ENCODE results near the gene FAM229B. TPM values are rescaled to one million over a fixed set of nuclear protein-coding genes. Genes with fewer than 3 reads are reported as not detected.

The FAM229B gene
- total RNA-seq, 1 experiment from 2014 or later = 13.1 TPM

DNA sequence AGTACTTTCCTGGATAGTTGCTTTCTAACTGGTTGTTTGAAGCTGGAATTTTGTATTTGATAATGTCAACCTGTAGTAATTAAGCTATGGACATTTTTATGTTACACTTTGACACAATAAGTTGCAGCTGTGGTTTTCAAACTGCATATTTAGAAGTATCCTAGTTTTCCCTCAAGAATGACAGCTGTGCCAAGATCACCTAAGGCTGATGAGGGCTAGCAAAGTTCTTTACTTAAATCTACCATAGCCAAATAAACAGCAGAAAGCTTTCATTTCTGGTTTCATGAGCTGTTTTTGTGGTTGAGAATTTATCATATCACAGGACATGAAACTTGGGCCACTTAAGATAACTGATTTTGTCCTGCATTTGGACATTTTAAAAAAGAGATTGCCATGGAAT, 30.6 kb downstream of the FAM229B start:
- in situ Hi-C loops (cut with HindIII; ENCODE audit: low pct_unique_long_range_greater_than_20kb, low sequenced_read_pairs) = no loop called here
- DNase-seq (ENCODE audit: low read depth) = no peak

DNA sequence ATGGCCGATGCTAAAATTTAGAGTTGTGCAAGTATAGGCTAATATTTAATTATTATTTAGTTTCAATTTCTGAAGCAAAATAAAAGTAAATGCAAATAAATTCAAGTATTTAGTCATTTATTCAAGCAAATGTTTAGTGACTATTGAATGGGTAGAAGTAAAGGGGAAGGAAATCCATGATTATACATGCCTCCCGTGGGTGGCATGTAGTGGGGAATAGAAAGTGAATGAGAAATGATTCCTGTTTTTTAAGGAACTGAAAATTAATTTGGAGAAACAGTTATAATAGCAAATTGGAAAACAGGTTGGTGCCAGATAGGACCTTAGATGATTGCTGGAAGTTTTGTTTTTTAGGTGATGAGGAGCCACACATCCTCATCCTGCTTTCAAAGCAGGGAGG, 35.4 kb downstream of the FAM229B start:
- DNase-seq (ENCODE audit: low read depth) = no peak
- in situ Hi-C loops (cut with HindIII; ENCODE audit: low pct_unique_long_range_greater_than_20kb, low sequenced_read_pairs) = no loop called here

DNA sequence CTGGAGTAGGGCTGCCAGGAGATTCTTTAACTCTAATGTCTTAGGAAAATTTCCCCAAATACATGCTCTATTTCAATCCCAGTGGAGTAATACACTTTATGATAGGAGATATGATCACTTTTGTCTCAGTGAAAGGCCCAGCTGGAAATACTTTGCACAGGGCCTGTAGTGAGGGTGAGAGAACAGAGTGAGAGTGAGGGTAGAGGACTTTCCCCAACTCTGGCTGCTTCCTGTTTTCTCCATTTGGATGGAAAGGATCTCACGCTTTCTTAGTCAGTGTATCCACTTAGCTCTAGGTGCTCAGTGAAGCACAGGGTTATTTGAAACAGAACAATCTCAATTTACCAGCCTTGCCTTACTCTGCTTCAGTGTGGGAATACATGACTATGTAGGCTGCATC, 36.6 kb downstream of the FAM229B start:
- in situ Hi-C loops (cut with HindIII; ENCODE audit: low pct_unique_long_range_greater_than_20kb, low sequenced_read_pairs) = no loop called here
- DNase-seq (ENCODE audit: low read depth) = no peak

DNA sequence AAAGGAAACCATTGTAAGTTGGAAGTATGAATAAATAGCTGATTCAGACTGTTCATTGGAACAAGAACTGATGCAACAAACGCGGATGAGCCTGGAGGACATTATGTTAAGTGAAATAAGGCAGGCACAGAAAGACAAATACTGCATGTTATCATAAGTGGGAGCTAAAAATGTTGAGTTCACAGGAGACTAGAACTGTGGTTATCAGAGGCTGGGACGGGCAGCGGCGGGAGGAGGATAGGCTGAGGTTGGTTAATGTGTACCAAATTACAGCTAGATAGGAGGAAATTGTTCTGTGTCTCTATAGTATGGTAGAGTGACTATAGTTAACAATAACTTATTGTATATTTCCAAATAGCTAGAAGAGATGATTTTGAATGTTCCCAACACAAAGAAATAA, 40.8 kb downstream of the FAM229B start:
- in situ Hi-C loops (cut with HindIII; ENCODE audit: low pct_unique_long_range_greater_than_20kb, low sequenced_read_pairs) = no loop called here
- DNase-seq (ENCODE audit: low read depth) = no peak

DNA sequence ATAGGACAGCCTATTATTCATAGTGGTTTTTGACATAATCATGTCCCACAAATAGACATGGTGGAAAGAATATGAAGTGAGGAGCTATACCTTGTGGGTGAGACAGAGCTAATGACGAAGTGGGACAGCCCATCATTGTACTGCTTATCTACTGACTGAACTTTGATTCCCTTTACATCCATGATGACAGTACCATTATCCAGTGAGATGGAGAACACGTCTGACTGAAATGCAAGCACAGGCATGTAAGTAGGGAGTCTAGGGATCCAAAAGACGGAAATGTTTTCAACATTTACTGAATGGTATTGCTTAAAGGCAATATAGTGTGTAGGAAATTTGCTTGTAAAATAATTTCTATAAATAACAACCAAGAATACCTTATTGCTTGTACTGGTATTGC, 43.5 kb downstream of the FAM229B start:
- in situ Hi-C loops (cut with HindIII; ENCODE audit: low pct_unique_long_range_greater_than_20kb, low sequenced_read_pairs) = no loop called here
- no peak for DNase-seq (ENCODE audit: low read depth)

DNA sequence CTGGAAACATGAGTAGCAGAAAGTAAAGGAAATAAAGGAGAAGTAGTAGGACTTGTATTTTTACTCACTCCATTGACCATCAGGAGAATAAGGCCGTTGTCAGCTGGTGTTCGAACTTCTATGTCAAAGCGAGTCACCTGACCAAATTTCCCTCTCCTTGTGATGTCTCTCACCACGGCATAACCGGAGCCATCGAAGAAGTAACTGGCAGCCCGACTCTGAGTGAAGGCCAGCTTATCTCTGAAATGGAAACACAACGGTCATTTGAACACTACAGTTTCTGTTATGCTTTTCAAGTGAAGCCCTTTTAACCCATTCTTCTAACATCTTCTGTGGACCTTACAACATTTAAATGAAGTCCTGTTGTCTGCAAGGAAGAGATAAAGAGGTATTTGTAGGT, 51.7 kb downstream of the FAM229B start:
- in situ Hi-C loops (cut with HindIII; ENCODE audit: low pct_unique_long_range_greater_than_20kb, low sequenced_read_pairs) = no loop called here
- DNase-seq (ENCODE audit: low read depth) = no peak

DNA sequence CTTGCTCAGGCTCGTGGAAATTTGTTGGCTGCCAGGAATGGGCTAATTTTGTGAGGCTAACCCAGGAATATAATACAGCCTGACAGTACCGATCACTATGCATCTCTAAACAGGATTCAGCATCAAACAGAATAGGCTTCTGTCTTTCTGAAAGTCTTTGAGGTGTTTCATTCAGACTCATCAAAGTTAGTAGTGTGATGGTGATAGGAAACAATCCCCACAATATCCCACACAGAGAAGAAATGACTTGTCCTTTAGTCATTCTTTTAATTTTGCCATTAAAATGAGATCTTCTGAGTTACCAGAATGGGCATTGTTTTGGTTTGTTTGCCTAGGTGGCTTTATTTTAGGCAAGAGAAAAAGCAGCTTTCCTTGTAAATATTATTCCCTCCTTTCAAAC, 54.3 kb downstream of the FAM229B start:
- in situ Hi-C loops (cut with HindIII; ENCODE audit: low pct_unique_long_range_greater_than_20kb, low sequenced_read_pairs) = no loop called here

DNA sequence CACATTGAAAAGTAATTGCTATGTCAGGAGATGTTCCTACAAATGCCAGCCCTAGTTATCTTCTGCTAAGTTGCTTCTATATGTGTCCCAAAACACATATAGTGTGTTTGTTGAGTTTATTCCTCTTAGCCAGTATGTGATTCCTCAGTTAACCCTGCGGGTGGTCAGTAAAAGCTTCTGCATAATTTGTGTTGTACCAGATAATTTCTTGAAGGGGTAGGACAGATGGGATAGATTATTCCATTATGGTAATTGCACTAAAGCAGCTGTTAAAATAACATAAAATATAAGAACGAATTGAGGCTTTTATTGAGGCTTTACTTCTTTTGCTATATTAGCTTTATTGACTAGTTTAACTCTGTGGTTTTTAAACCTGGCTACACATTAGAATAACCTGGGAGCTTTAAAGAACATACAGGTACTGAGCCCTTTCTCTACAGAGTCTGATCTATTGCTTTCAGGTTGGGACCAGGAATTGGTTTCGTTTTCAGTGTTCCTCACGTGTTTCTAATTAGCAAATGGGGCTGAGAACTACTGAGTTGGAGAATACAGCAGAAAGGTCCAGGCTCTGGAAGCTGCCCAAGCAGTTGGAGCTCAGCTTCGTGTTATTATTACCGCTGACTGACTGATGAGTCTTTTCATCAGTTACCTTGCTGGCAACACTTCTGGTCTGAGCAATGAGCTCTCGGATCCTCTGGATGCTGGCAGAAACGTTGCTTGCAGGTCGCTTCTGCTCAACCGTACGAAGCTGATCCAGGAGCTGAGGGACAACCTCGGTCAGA, 56.9 kb downstream of the FAM229B start:
- no peak for DNase-seq (ENCODE audit: low read depth)
- in situ Hi-C loops (cut with HindIII; ENCODE audit: low pct_unique_long_range_greater_than_20kb, low sequenced_read_pairs) = no loop called here

More for the DNA sequence above, 54.3 kb downstream of the FAM229B start:
- DNase-seq (ENCODE audit: low read depth) = no peak

DNA sequence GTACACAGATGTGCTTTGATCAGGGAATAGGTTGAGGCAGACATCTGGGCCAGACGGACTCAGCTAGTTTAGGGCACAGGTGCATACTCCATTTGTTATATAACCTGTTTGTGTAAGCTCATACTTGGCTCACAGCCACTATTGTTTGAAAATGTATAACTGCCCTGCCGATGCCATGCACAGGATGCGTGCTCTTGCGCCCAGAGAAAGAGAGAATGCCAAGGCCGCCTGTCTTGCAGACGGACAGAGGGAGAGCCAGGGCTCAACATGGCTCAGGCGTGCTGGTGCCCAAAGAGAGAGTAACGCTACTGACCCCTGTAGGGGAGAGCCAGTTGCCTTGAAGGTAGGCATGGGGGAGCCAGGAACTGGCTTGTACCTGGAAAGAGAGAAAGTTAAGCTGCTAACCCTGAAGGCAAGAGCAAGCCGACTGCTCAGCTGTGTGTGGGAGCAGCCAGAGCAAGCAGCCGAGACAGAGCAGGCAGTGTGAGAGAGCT, 57.7 kb downstream of the FAM229B start:
- no peak for DNase-seq (ENCODE audit: low read depth)
- in situ Hi-C loops (cut with HindIII; ENCODE audit: low pct_unique_long_range_greater_than_20kb, low sequenced_read_pairs) = no loop called here

DNA sequence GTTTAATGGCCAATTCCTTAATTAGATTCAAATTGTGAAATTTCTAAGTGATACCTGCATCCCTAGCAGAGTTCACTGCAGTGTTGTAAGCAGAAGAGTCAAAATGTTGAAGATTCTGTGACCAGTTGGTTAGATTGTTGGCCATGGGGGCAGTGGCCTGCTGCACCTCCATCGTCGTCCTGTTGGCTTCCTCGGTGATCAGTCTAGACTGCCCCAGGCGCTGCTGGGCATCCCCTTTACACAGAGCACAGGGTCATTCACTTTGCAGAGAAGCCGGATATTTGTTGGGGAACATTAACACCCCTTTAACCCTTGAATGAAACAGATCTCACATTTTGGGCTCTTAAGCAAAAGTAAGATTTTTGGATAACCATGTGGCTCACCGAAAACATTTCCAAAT, 60.7 kb downstream of the FAM229B start:
- in situ Hi-C loops (cut with HindIII; ENCODE audit: low pct_unique_long_range_greater_than_20kb, low sequenced_read_pairs) = no loop called here
- no peak for DNase-seq (ENCODE audit: low read depth)

DNA sequence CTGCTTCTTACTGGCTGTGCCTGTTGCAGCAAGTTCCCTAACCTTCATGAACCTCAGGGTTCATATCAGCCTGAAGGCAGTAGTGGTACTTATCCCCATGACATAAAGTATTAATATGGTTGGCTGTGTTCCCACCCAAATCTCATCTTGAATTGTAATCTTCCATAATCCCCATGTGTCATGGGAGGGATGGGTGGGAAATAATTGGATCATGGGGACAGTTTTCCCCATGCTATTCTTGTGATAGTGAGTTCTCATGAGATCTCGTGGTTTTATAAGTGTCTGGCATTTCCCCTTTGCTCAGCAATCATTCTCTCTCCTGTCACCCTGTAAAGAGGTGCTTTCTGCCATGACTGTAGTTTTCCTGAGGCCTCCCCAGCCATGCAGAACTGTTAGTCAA, 61.8 kb downstream of the FAM229B start:
- DNase-seq (ENCODE audit: low read depth) = no peak

DNA sequence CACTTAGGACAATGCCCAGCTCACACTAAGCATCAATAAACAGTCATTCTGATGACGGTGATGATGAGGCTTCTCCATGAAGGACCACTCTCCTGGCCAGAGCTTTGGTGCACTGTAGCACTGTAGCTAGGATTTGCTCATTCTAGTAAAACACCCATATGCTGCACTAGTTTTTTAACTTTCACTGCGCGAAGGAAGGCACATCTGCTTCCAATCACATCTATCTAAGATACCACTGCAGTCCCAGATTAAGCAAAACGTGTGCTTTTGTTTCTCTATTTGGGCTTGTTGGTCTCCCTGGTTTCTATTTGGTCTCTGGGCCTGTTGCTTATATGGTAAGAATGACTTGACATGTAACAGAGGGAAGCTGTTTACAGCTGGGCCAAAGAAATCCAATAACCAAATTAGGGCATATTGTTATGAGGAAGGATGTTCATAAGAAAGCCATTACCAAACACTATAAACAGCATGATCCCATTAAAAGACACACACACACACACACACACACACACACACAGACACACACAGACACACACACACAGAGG, 62.4 kb downstream of the FAM229B start:
- in situ Hi-C loops (cut with HindIII; ENCODE audit: low pct_unique_long_range_greater_than_20kb, low sequenced_read_pairs) = no loop called here
- DNase-seq (ENCODE audit: low read depth) = no peak

More for the DNA sequence above, 61.8 kb downstream of the FAM229B start:
- in situ Hi-C loops (cut with HindIII; ENCODE audit: low pct_unique_long_range_greater_than_20kb, low sequenced_read_pairs) = no loop called here

DNA sequence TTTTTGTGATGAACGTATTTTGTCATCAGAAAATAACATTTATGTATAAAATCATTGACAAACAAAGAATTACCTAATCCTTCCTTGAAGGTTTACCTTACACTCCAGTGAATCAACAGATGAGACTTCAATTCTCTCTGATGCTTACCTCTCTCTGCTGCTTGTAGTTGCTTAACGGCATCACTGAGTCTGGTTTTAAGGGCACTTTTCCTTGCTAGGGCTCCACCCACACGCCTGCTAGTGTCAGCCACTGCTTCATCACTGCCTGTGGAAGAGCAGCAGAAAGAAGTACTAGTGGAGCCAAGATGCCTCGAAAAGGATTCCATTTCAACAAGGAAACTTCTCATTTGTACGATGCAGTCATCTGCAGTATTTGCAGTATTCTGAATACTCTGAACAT, 63.0 kb downstream of the FAM229B start:
- no peak for DNase-seq (ENCODE audit: low read depth)
- in situ Hi-C loops (cut with HindIII; ENCODE audit: low pct_unique_long_range_greater_than_20kb, low sequenced_read_pairs) = no loop called here

Other genes starting within 250 kb of the FAM229B start
- not detected in 2 replicates for gene FYN, start 214.1 kb upstream of the FAM229B start, total RNA-seq (2014; rRNA removed; shearing (Covaris generic); ENCODE audit: low replicate concordance)
- not detected in 2 replicates for gene CCN6, start 33.5 kb upstream of the FAM229B start, total RNA-seq (2014; rRNA removed; shearing (Covaris generic); ENCODE audit: low replicate concordance)
- gene TUBE1, start 109 bp upstream of the FAM229B start, total RNA-seq (2014; rRNA removed; shearing (Covaris generic); ENCODE audit: low replicate concordance) = 18.8 and 31.7 TPM in 2 replicates
- gene LAMA4, start 167.0 kb downstream of the FAM229B start, total RNA-seq (2014; rRNA removed; shearing (Covaris generic); ENCODE audit: low replicate concordance) = 12.0 and 12.4 TPM in 2 replicates

All from Caki2 (cell line).